GM18873 (cell line): ENCODE results near the gene PNO1.
"Not testable (repeated sequence)": the region's sequence is repeated elsewhere in the genome, so short reads cannot be mapped to it uniquely, and the experiment has no call there.

Source experiments
- ATAC-seq: cut with Tn5 transposase; IDR thresholded peaks from one replicate; pipeline ENCODE4 v1.9.1; 2021; ENCODE audit warnings: mild to moderate bottlenecking, moderate library complexity, moderate number of reproducible peaks; ENCODE audit not compliant: unreplicated experiment, low FRiP score

Gene PNO1

GRCh38 chr2:68156419-68156818 lies 1.3 kb upstream of the PNO1 start:
- ATAC-seq = no peak

GRCh38 chr2:68157002-68157401 lies 686 bp upstream of the PNO1 start:
- peak; percentile 18 for ATAC-seq

GRCh38 chr2:68158134-68158447 lies 403 bp downstream of the PNO1 start:
- ATAC-seq = no peak

GRCh38 chr2:68163641-68164040 lies 6.0 kb downstream of the PNO1 start:
- no peak for ATAC-seq

- no peak for ATAC-seq
Observed at GRCh38 chr2:68167186-68167585, 9.5 kb downstream of the PNO1 start.

DNA sequence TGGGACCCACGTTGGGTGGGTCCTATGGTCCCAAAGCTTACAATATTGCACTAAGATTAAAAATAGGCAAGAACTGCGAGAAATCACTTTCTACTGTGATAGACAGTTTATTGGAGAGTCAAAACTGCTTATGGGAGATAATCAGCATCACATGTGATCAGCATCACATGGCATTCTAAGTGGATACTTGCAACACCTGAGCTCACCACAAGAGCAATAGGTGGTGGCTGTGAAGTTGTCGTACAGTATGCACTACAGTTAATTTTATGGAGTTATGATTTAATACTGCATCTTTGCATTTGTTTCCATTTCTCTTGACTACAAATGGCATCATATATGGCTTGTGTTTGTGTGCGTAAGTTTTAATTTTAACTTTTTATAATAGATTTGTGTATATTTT lies 11.6 kb downstream of the PNO1 start:
- no peak for ATAC-seq

DNA sequence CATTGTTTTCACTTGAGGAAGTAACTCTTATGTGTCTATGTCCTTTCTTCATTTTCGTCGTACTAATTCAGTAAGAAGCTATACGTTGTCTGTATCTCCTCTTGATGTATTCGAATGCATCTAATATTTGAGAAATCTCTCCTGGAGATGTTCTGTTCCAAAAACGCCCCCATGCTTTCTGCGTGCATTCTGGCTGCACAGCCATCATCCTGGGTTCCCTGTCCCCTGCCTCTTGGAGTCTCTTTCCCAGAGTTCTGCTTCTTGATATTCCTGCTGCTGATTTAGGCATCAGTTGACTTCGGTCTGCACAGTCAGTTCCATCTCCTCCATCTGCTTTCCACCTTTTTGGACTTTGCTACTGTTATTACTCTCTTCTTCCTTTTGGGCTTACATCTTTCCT lies 13.5 kb downstream of the PNO1 start:
- no peak for ATAC-seq

GRCh38 chr2:68171684-68172083 lies 14.0 kb downstream of the PNO1 start:
- ATAC-seq = no peak

DNA sequence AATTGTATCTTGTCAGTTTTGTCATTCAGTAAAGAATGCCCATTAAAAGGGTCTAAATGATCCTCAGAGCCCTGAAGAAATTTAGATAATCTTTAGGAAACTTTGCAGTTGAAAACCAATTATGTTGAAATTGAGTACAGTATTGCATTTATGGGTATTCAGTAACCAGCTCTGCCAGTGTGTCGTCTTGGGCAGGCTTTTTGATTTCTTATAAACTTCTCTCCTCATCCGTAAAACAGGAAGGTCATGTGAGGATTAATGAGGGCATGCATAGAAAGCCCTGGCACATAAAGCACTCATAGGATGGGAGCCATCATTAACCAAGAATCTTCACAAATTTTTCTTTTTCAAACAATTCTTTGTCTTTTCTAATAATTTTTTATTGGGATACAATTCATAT lies 14.8 kb downstream of the PNO1 start:
- no peak for ATAC-seq

DNA sequence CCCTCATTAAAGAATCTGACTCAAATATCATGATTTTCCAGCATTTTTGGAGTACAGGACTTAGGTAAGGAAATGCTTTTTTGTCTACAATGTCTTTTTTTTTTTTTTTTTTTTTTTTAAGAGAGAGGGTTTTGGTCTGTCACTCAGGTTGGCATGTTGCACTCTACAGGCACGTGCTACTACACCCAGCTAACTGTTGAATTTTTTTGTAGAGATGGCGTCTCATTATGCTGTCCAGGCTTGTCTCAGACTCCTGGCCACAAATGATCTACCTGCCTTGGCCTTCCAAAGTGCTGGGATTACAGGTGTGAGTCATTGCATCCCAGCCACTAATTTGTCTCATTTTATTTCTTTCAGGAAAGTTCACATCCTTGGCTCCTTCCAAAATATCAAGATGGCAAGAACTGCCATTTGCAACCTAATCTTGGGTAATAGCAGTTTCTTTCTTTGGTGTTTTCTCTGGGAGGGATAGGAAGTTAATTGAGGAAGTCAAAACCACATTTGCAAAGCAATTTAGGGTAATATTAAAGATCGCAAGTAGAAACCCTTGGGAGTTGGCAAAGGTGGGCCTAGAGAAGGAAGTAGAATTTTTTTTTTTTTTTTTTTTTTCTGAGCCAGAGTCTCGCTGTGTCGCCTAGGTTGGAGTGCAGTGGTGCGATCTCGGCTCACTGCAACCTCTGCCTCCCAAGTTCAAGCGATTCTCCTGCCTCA lies 15.5 kb downstream of the PNO1 start:
- ATAC-seq = no peak

- not testable (repeated sequence) for ATAC-seq
Observed at GRCh38 chr2:68175210-68175609, 17.5 kb downstream of the PNO1 start.

- no peak for ATAC-seq
Observed at GRCh38 chr2:68176657-68177056, 19.0 kb downstream of the PNO1 start.

- no peak for ATAC-seq
Observed at GRCh38 chr2:68177541-68177940, 19.9 kb downstream of the PNO1 start.

DNA sequence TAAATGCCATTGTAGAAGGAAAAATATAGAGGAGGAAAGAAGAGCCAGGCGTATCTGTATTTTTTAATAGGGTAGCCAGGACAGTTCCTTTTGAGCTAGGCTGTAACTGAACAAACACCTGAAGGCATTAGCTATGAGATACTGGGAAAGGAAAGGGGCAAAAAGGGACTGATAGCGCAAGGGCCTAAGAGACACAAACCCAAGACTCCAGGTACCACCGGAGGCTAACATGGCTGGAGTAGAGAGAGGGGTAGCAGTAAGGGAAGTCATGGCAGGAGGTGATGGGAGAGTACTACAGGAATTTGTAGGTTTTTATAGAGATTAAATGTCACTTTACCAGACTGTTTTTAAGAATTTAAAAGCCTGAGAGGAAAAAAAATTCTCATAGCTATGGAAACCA lies 20.7 kb downstream of the PNO1 start:
- no peak for ATAC-seq

GRCh38 chr2:68178954-68179627 lies 21.4 kb downstream of the PNO1 start:
- ATAC-seq = no peak

DNA sequence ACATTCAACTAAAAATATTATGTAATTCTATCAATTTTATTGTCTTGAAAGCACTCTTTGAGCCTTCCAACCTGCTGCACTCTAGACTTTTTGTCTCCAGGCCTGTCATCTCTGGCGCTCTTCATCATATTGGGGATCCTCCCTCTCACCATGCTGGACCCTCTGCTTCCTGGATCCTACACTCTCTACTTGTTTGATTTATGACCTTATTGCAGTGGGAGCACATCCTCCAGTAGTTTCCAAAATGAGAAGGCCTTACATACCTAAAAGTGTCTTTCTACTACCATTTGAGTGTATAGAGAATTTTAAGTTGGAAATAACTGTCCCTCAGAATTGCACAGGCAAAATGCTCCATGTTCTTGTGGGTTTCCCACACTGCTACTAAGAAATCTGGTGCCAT lies 25.2 kb downstream of the PNO1 start:
- no peak for ATAC-seq

GRCh38 chr2:68185541-68186164 lies 28.0 kb downstream of the PNO1 start:
- ATAC-seq = no peak

- ATAC-seq = no peak
Observed at GRCh38 chr2:68187329-68187728, 29.6 kb downstream of the PNO1 start.

DNA sequence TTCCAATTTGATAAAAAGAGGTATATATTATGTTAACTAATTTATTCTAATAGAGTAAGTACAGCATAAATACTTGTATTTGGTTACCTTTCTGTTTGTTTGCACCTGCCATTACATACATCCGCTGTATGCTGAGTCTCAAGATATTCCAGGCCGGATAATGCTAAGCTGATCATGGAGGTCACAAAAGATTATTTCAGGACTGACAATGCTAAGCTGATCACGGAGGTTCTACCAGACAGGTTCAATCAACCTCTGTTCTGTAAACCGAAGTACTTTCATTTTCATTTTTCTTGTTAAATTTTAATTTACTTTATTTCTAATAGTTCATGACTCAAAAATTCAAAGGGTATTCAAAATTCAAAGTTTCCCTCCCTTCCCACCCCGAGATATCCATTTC lies 31.1 kb downstream of the PNO1 start:
- no peak for ATAC-seq

DNA sequence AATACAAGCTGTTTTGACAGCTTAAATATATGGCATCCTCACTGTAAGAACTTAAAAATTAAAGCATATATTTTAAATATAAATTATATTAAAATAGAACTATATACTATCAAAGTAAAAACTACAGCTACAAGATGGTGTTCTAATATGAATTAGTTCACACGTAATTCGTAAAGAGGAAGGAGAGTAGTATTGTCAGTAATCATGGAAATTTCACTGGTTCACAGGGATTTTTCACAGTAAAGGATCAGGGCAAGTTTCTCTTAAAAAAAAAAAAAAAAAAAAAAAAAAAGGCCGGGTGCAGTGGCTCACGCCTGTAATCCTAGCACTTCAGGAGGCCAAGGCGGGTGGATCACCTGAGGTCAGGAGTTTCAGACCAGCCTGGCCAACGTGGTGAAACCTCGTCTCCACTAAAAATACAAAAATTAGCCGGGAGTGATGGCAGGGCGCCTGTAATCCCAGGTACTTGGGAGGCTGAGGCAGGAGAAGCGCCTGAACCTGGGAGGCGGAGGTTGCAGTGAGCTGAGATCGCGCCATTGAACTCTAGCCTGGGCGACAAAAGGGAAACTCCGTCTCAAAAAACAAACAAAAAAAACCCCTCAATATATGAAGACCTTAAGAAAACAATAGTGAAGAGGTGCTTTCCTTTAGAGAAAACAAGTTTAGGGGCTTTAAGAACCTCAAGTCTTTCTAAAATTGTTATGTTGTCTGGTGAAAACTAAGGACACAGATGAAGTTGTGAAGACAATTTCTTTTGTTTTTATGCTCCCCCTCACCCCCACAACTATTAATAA lies 32.5 kb downstream of the PNO1 start:
- no peak for ATAC-seq

DNA sequence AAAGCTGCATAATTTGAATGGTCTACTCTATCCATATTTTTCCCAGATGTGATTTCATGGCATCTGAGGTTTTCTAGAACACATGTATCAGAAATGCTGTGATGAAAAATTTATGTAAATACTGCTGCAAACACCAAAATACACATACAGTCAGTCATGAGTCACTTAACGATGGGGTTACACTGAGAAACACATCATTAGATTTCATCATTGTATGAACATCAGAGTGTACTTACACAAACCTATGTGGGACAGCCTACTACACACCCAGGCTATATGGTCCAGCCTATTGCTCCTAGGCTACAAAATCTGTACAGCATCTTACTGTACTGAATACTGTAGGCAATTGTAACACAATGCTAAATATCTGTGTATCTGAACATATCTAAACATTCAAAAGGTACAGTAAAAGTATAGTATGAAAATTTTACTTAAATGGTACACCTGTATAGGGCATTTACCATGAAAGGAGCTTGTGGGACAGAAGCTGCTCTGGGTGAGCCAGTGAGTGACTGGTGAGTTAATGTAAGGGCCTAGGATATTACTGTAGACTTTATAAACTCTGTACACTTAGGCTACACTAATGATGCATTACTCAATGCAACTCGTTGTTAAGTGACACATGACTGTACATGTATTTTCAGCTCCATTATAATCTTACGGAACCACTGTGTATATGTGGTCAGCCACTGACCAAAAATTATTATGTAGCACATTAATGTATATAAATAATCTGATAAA lies 33.5 kb downstream of the PNO1 start:
- ATAC-seq = no peak
